IMR-90 (cell line): ENCODE measurements around the gene ARHGAP19.

Experiments
- CEBPB ChIP-seq: IDR thresholded peaks from 2 replicates; pipeline ENCODE4 v1.6.1; 2012; ENCODE audit warnings: low read depth, low read length, improper control_type of control experiment
- CHD1 ChIP-seq: IDR thresholded peaks from 2 replicates; pipeline ENCODE4 v1.6.1; 2012; ENCODE audit warnings: low read depth, low read length, improper control_type of control experiment
- MAZ ChIP-seq: IDR thresholded peaks from 2 replicates; pipeline ENCODE4 v1.6.1; 2012; ENCODE audit warnings: low read depth, mild to moderate bottlenecking, low read length, improper control_type of control experiment, moderate library complexity, borderline replicate concordance
- MXI1 ChIP-seq: IDR thresholded peaks from 2 replicates; pipeline ENCODE4 v1.6.1; 2012; ENCODE audit warnings: low read depth, mild to moderate bottlenecking, low read length, moderate library complexity, borderline replicate concordance
- POLR2A ChIP-seq: IDR thresholded peaks from 2 replicates; pipeline ENCODE4 v1.6.1; 2012; ENCODE audit warnings: mild to moderate bottlenecking, low read depth, low read length
- SMC3 ChIP-seq: fragments of 150-350 bp; IDR thresholded peaks from 2 replicates; pipeline ENCODE4 v1.6.1; 2016; ENCODE audit warnings: low read depth, mild to moderate bottlenecking, antibody characterized with exemption, low read length, moderate library complexity
- TF ChIP-seq, protein P1 (sequence below): conservative IDR thresholded peaks from 2 replicates; pipeline ENCODE4 v1.5.1; 2012; ENCODE audit warnings: mild to moderate bottlenecking, low read depth, low read length, improper control_type of control experiment

DNA sequence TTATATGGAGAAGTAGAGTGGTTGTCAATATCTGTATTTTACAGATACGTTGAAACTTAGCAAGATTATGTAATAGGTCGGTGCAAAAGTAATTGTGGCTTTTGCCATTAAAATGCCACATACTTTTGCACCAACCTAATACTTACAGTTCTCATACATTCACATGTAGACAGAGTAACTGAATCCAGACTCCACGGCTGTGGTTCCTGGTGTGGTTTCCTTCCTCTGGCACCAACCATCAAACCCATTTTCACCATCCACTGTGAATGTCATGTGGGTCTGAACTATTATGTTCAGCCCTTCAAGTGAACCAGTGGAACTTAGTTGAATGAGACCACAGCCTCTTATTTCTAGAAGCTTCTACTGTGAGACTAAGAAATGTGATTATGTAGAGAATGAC is 75.1 kb downstream of the ARHGAP19 start:
- no peak for TF ChIP-seq SMC3
- no peak for TF ChIP-seq MAZ
- TF ChIP-seq POLR2A: no peak
- no peak for TF ChIP-seq CEBPB
- no peak for TF ChIP-seq MXI1
- no peak for TF ChIP-seq CHD1
- TF ChIP-seq, protein P1, sequence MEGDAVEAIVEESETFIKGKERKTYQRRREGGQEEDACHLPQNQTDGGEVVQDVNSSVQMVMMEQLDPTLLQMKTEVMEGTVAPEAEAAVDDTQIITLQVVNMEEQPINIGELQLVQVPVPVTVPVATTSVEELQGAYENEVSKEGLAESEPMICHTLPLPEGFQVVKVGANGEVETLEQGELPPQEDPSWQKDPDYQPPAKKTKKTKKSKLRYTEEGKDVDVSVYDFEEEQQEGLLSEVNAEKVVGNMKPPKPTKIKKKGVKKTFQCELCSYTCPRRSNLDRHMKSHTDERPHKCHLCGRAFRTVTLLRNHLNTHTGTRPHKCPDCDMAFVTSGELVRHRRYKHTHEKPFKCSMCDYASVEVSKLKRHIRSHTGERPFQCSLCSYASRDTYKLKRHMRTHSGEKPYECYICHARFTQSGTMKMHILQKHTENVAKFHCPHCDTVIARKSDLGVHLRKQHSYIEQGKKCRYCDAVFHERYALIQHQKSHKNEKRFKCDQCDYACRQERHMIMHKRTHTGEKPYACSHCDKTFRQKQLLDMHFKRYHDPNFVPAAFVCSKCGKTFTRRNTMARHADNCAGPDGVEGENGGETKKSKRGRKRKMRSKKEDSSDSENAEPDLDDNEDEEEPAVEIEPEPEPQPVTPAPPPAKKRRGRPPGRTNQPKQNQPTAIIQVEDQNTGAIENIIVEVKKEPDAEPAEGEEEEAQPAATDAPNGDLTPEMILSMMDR: no peak
